GM18858 (cell line): Measurements from ENCODE around the gene ERV3-1.
A peak's percentile ranks its signal among the peaks of the same experiment; 100 is the strongest.
"Not testable (repeated sequence)": the region's sequence is repeated elsewhere in the genome, so short reads cannot be mapped to it uniquely, and the experiment has no call there.

ENCODE experiments used
- ATAC-seq: cut with Tn5 transposase; IDR thresholded peaks from one replicate; pipeline ENCODE4 v1.9.1; 2021; ENCODE audit not compliant: unreplicated experiment

ERV3-1 gene, protein sequence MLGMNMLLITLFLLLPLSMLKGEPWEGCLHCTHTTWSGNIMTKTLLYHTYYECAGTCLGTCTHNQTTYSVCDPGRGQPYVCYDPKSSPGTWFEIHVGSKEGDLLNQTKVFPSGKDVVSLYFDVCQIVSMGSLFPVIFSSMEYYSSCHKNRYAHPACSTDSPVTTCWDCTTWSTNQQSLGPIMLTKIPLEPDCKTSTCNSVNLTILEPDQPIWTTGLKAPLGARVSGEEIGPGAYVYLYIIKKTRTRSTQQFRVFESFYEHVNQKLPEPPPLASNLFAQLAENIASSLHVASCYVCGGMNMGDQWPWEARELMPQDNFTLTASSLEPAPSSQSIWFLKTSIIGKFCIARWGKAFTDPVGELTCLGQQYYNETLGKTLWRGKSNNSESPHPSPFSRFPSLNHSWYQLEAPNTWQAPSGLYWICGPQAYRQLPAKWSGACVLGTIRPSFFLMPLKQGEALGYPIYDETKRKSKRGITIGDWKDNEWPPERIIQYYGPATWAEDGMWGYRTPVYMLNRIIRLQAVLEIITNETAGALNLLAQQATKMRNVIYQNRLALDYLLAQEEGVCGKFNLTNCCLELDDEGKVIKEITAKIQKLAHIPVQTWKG

GRCh38 chr7:65006094-65006992 is at the start of gene ERV3-1:
ERV3-1 (minus strand) TSS chr7:65006687; CDS start chr7:64993026, 13,661 bp downstream.
- ATAC-seq: peak; percentile 100

GRCh38 chr7:65055786-65056185 is 49.3 kb upstream of the ERV3-1 start:
- ATAC-seq: not testable (repeated sequence)

- ATAC-seq: not testable (repeated sequence)
Observed at GRCh38 chr7:65054466-65054994, 48.0 kb upstream of the ERV3-1 start.

DNA sequence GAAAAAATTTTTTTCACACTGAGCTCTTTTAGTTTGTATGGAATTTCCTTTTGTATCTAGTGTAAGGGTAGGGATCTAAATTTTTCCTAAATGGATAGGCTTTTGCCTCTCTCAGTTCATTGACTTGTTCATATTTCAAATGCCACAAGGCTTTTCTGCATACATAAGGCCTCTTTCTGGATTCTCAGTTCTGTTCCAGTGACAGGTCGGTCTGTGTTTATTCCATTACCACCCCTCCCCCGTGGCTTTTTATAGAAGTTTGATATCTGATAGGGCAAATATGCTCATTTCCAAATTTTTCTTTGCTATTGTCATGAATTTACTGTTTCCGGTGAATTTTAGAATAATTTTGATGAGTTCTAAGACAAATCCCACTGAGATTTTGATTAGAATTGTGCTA is 45.2 kb upstream of the ERV3-1 start:
- not testable (repeated sequence) for ATAC-seq

DNA sequence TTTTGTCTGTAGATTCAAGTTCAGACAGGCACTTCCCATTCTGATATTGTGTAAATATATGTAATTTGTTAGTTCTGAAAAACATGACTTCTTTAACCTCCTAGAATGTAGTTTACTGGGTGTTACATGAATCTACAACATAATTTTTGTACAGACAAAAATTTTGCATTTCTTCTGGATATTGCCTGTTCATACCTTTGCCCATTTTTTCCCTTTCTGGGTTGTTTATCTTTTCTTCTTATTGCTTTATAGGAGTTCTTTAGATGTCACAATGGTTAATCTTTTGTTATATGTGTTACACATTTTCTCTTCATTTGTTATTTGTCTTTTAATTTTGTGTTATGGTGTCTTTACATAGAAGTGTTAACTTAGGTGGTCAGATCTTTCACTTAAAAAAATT is 44.7 kb upstream of the ERV3-1 start:
- ATAC-seq: not testable (repeated sequence)

- ATAC-seq: not testable (repeated sequence)
Observed at GRCh38 chr7:65046329-65046728, 39.8 kb upstream of the ERV3-1 start.

GRCh38 chr7:65045589-65045988 is 39.1 kb upstream of the ERV3-1 start:
- not testable (repeated sequence) for ATAC-seq

GRCh38 chr7:65038767-65039166 is 32.3 kb upstream of the ERV3-1 start:
- peak; percentile 5 for ATAC-seq

DNA sequence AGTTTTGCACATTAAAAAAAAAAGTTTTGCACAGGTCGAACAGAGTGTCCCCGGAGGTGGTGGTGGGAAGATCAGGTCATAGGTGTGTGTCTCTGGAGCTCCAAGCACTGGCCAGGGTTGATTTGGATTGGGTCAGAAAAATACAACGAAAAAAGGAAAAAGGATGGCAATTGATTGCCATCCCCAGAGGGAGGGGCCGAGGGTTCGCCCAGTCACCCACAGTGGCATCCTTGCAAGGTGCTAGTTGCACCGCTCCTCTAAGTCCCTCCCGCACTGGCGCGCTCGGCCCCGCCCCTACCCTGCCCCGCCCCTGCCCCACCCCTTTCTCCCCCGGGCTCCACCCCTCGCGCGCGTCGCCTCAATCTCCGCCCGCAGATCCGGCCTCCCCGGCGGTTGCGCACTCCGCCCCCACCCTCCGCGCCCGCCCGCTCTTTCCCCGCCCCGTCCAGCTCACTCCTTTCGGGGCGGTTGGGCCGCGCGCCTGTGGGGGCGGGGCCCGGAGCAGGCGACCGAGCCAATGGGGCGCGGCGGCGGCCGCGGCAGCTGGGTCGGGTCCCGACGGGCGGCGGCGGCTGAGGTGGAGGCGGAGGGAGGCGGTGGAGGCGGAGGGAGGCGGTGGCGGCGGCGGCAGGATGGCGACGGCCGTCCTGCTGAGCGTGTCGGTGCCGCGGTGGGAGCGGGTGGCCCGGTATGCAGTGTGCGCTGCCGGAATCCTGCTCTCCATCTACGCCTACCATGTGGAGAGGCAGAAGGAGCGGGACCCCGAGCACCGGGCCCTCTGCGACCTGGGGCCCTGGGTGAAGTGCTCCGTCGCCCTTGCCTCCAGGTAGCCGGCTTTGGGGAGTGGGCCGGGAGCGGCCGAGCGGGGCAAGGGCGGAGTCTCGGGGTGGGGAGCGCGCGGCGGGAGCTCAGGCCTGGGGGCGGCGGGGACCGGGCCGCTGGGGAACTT is 31.5 kb upstream of the ERV3-1 start:
- ATAC-seq: peak; percentile 72

GRCh38 chr7:65036526-65036925 is 30.0 kb upstream of the ERV3-1 start:
- ATAC-seq: not testable (repeated sequence)

- not testable (repeated sequence) for ATAC-seq
Observed at GRCh38 chr7:65035469-65035868, 29.0 kb upstream of the ERV3-1 start.

DNA sequence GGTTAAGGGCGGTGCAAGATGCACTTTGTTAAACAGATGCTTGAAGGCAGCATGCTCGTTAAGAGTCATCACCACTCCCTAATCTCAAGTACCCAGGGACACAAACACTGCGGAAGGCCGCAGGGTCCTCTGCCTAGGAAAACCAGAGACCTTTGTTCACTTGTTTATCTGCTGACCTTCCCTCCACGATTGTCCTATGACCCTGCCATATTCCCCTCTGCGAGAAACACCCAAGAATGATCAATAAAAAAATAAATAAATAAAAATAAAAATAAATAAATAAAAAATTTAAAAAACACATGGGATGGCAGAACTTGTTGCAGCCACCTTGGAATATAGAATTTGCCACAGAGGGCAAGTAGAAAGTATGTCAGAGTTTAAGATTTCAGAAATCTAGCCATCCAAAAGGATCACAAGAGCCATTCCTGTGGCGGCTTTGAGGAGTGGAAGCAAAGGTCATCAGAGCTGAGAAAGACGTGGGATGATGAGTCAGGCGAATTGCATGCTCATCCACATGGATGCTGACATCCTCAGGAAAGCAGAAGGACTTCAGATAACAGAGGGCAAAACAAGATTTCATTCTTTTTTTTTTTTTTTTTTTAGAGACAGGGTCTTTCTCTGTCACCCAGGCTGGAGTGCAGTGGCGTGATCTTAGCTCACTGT is 27.8 kb upstream of the ERV3-1 start:
- ATAC-seq: not testable (repeated sequence)

GRCh38 chr7:65033391-65033790 is 26.9 kb upstream of the ERV3-1 start:
- ATAC-seq: not testable (repeated sequence)

- ATAC-seq: not testable (repeated sequence)
Observed at GRCh38 chr7:65025023-65025422, 18.5 kb upstream of the ERV3-1 start.

GRCh38 chr7:65020978-65021377 is 14.5 kb upstream of the ERV3-1 start:
- ATAC-seq: not testable (repeated sequence)

GRCh38 chr7:65009881-65010280 is 3.4 kb upstream of the ERV3-1 start:
- ATAC-seq: not testable (repeated sequence)

DNA sequence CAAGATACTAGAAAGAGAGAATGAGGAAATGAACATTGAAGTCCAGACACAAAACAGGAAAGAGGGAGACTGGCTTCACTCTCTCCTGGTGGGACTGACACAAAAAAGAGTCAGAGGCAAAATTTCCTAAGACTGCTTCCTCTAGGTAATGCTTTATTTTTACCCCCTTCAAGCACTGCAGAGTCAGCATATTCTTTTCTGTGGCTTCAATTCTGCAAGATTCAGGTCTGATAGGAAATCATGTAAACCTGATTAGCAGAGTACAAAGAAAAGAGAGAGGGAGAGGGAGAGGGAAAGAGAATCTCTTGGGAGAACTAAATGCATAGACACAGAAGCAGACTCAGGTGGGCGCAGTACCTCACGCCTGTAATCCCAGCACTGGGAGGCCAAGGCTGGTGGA is 2.9 kb upstream of the ERV3-1 start:
- ATAC-seq: not testable (repeated sequence)

DNA sequence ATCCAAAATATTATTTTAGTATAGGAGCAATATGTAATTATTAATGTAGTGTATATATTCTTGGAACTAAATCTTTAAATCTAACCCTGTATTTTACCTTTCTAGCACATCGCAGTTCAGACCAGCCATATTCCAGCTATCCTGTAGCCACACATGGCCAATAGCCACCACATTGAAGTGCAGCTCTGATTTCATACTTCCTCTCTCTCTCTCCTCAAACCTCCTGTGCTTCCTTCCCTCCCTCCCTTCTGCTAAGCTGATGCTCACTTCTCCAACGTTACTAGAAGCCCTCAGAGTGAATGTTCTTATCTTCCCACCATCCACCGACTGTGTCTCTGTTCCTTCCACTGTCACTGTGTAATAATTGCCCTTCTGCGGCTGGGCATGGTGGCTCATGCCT is 549 bp upstream of the ERV3-1 start:
- ATAC-seq: not testable (repeated sequence)

- ATAC-seq: no peak
Observed at GRCh38 chr7:65004575-65004974, 1.9 kb downstream of the ERV3-1 start.
